ENCODE results near the gene KLK12.

DNA sequence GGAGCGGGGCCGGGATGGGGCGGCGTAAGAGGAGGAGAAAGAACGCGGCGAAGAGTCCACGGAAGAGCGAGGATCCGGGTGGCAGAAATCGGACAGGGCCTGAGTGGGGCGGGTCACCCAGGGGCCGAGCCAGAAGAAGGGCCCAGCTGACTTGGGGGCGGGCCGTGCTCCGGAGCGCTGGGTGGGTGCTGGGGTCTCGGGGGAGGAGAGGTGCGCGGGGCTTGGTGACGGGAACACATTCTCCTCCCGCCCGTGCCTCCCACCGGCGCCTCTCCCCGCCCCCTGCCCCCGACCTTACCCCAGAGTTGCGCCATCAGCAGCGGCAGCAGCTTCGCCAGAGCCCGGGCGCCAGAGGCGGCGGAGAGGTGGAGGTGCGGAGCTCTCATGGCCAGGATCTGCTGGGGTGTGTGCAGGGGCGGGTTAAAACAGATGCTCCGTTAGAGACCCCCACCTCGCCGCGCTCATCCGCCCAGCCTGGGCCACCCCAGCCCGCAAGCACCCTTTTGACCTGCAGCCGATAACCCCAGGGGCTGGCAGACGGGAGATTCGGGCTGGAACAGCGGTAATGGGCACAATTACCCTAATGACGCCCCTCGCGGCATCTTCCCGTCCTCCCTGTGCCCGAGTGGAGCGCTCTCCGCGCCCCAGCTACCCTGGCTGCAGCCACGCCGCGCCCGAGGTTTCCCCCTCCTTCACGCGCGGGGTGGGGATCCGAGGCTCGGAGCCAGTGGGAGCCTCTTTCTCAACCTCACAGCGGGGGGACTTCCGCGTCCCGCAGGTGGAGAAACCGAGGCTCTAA is 15.9 kb downstream of the KLK12 start:
- TF ChIP-seq POLR2AphosphoS5 (IDR thresholded peaks at IDR 0.05), result peak in 2 of 3 donors; percentile 9 to 27
- TF ChIP-seq, protein P1, sequence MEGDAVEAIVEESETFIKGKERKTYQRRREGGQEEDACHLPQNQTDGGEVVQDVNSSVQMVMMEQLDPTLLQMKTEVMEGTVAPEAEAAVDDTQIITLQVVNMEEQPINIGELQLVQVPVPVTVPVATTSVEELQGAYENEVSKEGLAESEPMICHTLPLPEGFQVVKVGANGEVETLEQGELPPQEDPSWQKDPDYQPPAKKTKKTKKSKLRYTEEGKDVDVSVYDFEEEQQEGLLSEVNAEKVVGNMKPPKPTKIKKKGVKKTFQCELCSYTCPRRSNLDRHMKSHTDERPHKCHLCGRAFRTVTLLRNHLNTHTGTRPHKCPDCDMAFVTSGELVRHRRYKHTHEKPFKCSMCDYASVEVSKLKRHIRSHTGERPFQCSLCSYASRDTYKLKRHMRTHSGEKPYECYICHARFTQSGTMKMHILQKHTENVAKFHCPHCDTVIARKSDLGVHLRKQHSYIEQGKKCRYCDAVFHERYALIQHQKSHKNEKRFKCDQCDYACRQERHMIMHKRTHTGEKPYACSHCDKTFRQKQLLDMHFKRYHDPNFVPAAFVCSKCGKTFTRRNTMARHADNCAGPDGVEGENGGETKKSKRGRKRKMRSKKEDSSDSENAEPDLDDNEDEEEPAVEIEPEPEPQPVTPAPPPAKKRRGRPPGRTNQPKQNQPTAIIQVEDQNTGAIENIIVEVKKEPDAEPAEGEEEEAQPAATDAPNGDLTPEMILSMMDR (IDR thresholded peaks at IDR 0.05), result no peak
- no peak for TF ChIP-seq POLR2A (IDR thresholded peaks at IDR 0.05)
